ENCODE results near the gene ZCCHC7.

Gene ZCCHC7

DNA sequence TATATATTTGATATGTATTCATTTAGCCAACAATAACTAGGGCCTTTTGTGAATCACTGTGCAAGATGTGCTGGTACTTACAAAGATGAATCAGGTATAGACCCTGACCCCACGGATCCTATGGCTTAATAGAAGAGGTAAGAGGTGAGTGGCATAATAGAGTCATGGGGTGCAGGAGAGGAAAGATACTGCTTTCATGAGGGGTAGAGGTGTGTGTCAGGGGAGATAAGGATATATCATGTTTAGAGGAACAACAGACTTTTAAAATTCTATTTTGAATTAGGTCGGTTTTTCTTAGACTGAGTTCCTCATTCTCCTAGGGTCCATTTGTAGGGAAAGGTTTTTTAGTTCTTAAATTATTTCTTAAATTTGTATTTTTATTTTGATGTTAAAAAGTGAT is 27.8 kb downstream of the ZCCHC7 start:
- Histone ChIP-seq H3K36me3 (ENCODE audit: control insufficient read depth, insufficient read depth, low read length) (no peaks in the 10 kb centered on the region; the same call in 1 of the 2 replicates), H3K27me3 (replicated peaks; ENCODE audit: control insufficient read depth, insufficient read depth, low read length) (no peaks in the 10 kb centered on the region), H3K4me3 (replicated peaks; ENCODE audit: low read depth, low read length) (no peak overlapping the region)
- no peak for DNase-seq (ENCODE audit: extremely low read depth, insufficient read length)
- TF ChIP-seq, protein P1, sequence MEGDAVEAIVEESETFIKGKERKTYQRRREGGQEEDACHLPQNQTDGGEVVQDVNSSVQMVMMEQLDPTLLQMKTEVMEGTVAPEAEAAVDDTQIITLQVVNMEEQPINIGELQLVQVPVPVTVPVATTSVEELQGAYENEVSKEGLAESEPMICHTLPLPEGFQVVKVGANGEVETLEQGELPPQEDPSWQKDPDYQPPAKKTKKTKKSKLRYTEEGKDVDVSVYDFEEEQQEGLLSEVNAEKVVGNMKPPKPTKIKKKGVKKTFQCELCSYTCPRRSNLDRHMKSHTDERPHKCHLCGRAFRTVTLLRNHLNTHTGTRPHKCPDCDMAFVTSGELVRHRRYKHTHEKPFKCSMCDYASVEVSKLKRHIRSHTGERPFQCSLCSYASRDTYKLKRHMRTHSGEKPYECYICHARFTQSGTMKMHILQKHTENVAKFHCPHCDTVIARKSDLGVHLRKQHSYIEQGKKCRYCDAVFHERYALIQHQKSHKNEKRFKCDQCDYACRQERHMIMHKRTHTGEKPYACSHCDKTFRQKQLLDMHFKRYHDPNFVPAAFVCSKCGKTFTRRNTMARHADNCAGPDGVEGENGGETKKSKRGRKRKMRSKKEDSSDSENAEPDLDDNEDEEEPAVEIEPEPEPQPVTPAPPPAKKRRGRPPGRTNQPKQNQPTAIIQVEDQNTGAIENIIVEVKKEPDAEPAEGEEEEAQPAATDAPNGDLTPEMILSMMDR (IDR thresholded peaks at IDR 0.05; ENCODE audit: insufficient read depth, low read length, poor library complexity, severe bottlenecking), result no peak

- H3K4me3 ChIP-seq (replicated peaks; ENCODE audit: low read depth, low read length), result no peak overlapping the region
- H3K27me3 ChIP-seq (replicated peaks; ENCODE audit: control insufficient read depth, insufficient read depth, low read length), result no peaks in the 10 kb centered on the region
- H3K36me3 ChIP-seq (ENCODE audit: control insufficient read depth, insufficient read depth, low read length), result peaks cover 3% of the 10 kb centered on the region
- no peak for DNase-seq (ENCODE audit: extremely low read depth, insufficient read length)
- TF ChIP-seq, protein P1 (IDR thresholded peaks at IDR 0.05; ENCODE audit: insufficient read depth, low read length, poor library complexity, severe bottlenecking), result no peak
Observed at GRCh38 chr9:37149666-37150308, 29.4 kb downstream of the ZCCHC7 start.

DNA sequence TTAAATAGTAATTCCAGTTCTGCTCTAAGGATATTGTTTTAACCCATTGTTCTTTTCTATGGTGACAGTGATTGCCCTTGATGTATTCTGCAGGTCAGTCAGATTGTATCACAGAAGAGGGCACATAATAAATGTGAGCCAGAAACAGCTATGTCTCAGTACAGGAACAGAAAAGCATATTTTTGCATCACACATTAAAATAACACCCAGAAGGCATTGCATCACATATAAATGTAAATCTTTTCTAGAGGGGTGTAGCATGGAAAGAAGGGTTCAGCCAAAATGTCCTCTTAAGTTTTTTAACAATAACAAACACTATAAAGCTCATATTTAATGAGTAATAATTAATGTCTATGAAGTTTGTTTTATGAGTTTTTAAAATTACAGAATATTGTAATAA is 30.0 kb downstream of the ZCCHC7 start:
- Histone ChIP-seq H3K27me3 (replicated peaks; ENCODE audit: control insufficient read depth, insufficient read depth, low read length) (no peaks in the 10 kb centered on the region), H3K4me3 (replicated peaks; ENCODE audit: low read depth, low read length) (no peak overlapping the region), H3K36me3 (ENCODE audit: control insufficient read depth, insufficient read depth, low read length) (peaks cover 3% of the 10 kb centered on the region)
- TF ChIP-seq, protein P1 (IDR thresholded peaks at IDR 0.05; ENCODE audit: insufficient read depth, low read length, poor library complexity, severe bottlenecking), result no peak
- no peak for DNase-seq (ENCODE audit: extremely low read depth, insufficient read length)

- no peak for DNase-seq (ENCODE audit: extremely low read depth, insufficient read length)
- Histone ChIP-seq H3K36me3 (ENCODE audit: control insufficient read depth, insufficient read depth, low read length) (peaks cover 3% of the 10 kb centered on the region), H3K27me3 (replicated peaks; ENCODE audit: control insufficient read depth, insufficient read depth, low read length) (no peaks in the 10 kb centered on the region), H3K4me3 (replicated peaks; ENCODE audit: low read depth, low read length) (no peak overlapping the region)
- TF ChIP-seq, protein P1 (IDR thresholded peaks at IDR 0.05; ENCODE audit: insufficient read depth, low read length, poor library complexity, severe bottlenecking), result no peak
Observed at GRCh38 chr9:37151812-37152211, 31.4 kb downstream of the ZCCHC7 start.

DNA sequence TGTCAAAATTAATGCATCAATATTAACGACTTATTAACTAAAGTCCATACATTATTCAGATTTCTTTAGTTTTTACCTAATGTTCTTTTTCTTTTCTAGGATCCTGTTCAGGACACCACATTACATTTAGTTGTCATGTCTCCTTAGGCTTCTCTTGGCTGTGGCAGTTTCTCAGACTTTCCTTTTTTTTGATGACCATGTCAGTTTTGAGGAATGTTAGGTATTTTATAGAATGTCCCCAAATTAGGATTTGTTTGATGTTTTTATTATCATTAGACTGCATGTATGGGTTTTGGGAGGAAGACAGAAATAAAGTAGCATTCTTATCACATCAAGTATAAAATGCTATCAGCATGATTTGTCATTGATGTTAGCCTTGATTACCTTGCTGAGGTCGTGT is 32.0 kb downstream of the ZCCHC7 start:
- TF ChIP-seq, protein P1 (IDR thresholded peaks at IDR 0.05; ENCODE audit: insufficient read depth, low read length, poor library complexity, severe bottlenecking), result no peak
- peaks cover 3% of the 10 kb centered on the region for H3K36me3 ChIP-seq (ENCODE audit: control insufficient read depth, insufficient read depth, low read length)
- no peak overlapping the region for H3K4me3 ChIP-seq (replicated peaks; ENCODE audit: low read depth, low read length)
- DNase-seq (ENCODE audit: extremely low read depth, insufficient read length), result no peak
- H3K27me3 ChIP-seq (replicated peaks; ENCODE audit: control insufficient read depth, insufficient read depth, low read length), result no peaks in the 10 kb centered on the region

DNA sequence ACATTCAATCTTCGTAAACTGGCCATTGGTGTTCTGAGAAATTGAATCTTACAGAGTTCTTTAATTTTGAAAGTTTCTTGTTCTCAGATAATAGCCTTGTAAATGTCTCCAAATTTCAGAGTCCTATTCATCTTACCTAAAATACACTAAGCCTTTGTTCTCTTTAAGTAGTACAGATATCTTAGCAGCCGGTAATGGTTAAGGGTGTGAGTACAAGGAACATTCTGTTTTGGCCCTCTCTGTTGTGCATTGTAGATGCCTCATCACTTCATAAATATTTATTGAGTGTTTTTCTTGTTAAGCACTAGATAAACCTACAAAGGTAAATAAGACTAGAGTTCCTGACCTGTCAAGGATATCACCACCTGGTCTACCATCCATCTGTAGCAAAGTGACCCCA is 35.2 kb downstream of the ZCCHC7 start:
- TF ChIP-seq, protein P1 (IDR thresholded peaks at IDR 0.05; ENCODE audit: insufficient read depth, low read length, poor library complexity, severe bottlenecking), result no peak
- Histone ChIP-seq H3K27me3 (replicated peaks; ENCODE audit: control insufficient read depth, insufficient read depth, low read length) (no peaks in the 10 kb centered on the region), H3K4me3 (replicated peaks; ENCODE audit: low read depth, low read length) (no peak overlapping the region), H3K36me3 (ENCODE audit: control insufficient read depth, insufficient read depth, low read length) (peaks cover 7% of the 10 kb centered on the region)
- DNase-seq (ENCODE audit: extremely low read depth, insufficient read length), result no peak
